Fibroblast of villous mesenchyme (primary cell): ENCODE results near the gene ZNF664. TPM values are rescaled to one million over a fixed set of nuclear protein-coding genes. Genes with fewer than 3 reads are reported as not detected.

Experiments
- DNase-seq: peaks from one replicate; pipeline ENCODE4 v3.0.0-alpha.2; 2010; ENCODE audit warnings: low read depth
- H3K4me3 ChIP-seq: 2 replicates; pipeline ENCODE4 v1.5.1; 2011; ENCODE audit warnings: low read depth, mild to moderate bottlenecking, low read length
- CTCF ChIP-seq: IDR thresholded peaks from 2 replicates; pipeline ENCODE4 v1.5.1; 2012; ENCODE audit warnings: low read depth, mild to moderate bottlenecking, low read length; ENCODE audit not compliant: insufficient read depth
- total RNA-seq: library from RNA; depleted of rRNA; stranded (reverse); fragments of >200 nt; gene quantifications from 2 replicates; pipeline ENCODE4 v1.2.3, GENCODE V29; 2012

ZNF664 gene
- total RNA-seq, 1 donor, result 46.2 TPM

- H3K4me3 ChIP-seq, result no peak overlapping the region
- no peak for DNase-seq
- no peak for TF ChIP-seq CTCF
Measured at GRCh38 chr12:124044021-124044420, 71.0 kb downstream of the ZNF664 start.

DNA sequence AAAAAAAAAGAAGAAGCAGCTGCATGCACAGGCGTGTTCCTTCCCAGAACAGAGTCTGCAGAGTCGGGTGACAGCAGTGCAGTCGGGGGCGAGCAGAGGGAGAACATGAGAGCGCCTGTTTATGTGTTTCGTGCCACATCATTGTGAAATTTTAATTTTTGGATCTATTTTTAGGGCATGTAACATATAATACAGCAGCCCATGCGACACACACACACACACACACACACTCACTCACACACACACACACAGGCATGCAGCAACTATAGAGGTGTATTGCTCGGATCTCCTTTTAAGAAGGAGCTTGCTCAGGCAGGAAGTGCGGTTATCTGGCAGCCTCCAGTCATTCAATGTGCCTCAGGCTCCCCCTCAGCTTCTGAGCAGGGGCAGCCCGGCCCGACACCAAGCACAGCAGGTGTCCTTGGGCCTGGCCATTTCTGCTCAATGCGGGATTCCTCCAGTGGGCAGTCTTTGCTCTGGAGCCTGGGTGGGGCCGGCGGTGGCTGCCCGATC is 71.8 kb downstream of the ZNF664 start:
- no peak overlapping the region for H3K4me3 ChIP-seq
- no peak for DNase-seq
- no peak for TF ChIP-seq CTCF

GRCh38 chr12:124045671-124046455 is 72.8 kb downstream of the ZNF664 start:
- peak; percentile 33 for DNase-seq
- H3K4me3 ChIP-seq, result no peak overlapping the region
- no peak for TF ChIP-seq CTCF

DNA sequence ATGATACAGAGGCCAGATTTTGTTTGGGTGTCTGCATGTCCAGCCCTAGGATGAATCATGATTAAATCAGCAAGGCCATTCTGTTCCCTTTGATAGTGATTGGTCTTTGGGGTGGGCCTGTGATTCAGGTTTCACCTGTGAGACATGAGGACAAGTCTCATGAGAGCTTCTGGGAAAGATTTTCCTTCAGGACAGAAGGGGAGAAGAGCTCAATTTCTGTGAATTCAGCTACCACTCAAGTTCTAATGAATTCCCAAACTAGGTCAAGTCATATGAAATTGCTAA is 73.4 kb downstream of the ZNF664 start:
- H3K4me3 ChIP-seq, result no peak overlapping the region
- DNase-seq, result no peak
- TF ChIP-seq CTCF, result no peak

DNA sequence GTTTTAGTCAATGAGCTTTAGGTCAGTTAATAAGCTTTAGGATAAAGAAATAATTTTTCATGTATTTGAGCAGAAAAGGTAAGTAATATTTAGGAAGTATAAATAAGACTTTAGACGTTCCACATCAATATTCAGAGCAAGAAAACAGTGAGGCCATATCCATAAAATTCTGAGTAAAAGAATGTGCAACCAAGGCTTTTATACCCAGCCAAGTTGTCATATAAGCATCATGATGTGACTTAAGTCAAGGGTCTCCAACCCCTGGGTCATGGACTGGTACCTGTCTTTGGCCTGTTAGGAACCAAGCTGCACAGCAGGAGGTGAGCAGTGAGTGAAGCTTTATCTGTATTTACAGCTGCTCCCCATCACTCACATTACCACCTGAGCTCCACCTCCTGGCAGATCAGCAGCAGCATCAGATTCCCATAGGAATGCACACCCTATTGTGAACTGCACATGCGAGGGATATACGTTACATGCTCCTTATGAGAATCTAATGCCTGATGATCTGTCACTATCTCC is 74.1 kb downstream of the ZNF664 start:
- DNase-seq, result no peak
- no peak for TF ChIP-seq CTCF

DNA sequence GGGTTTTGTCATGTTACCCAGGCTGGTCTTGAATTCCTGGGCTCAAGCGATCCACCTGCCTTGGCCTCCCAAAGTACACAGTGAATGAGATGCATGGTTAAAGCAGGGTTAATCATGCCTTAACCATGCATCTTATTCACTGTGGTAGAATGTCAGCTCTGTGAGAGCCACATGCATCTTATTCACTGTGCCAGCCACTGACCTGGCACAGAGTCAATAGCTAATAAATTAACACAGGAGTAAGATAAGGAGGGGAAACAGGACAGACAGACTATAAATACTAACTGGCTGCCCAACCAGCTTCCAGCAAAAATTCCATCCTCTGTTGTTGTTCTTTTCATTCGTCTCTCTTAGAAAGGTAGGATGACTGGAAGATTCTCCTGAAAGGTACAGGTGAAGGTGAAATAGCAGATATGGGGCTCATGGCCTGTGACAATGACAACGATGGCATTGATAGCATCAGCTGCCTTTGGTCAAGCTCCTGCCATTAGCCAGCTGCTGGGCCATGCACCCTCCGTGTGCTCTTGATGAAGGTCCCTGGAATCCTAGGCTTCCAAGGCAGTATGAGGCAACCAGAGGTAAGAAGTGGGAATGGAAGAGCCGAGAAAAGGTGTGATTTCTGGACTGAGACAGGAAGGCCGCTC is 76.6 kb downstream of the ZNF664 start:
- no peak for TF ChIP-seq CTCF
- no peak for DNase-seq
- H3K4me3 ChIP-seq, result no peak overlapping the region

More for the DNA sequence above, 74.1 kb downstream of the ZNF664 start:
- H3K4me3 ChIP-seq, result no peak overlapping the region
